GM10248 (cell line): ENCODE data around the gene TRMU.

Experiments used
- CTCF ChIA-PET: fragments of 300-600 bp; sonication (Branson Sonifier 250); formaldehyde crosslinking; extraction: SDS; loops from one replicate; lab custom pipeline; 2021; ENCODE audit warnings: antibody characterized with exemption; lab: Yijun Ruan, JAX
- POLR2A ChIA-PET: fragments of 350-650 bp; sonication (Branson Sonifier 250); formaldehyde crosslinking; extraction: SDS; loops from one replicate; lab custom pipeline; 2020; ENCODE audit warnings: antibody characterized with exemption; lab: Yijun Ruan, JAX
- DNase-seq: peaks from one replicate; pipeline ENCODE4 v3.0.0; 2012; ENCODE audit errors: extremely low spot score
- CTCF ChIP-seq: IDR thresholded peaks from 2 replicates; pipeline ENCODE4 v1.5.1; 2012; ENCODE audit warnings: mild to moderate bottlenecking, low read depth; ENCODE audit errors: extremely low read depth, missing control alignments, control extremely low read depth

Gene TRMU

GRCh38 chr22:46353483-46354105, 18.1 kb downstream of the TRMU start:
- POLR2A ChIA-PET = interaction anchor here (0.6 kb wide), 1 partner anchor 14 kb away, joined by 3 read pairs; no protein-coding TSS in a partner anchor
- no peak for TF ChIP-seq CTCF
- CTCF ChIA-PET = interaction anchor here (0.9 to 1.6 kb wide), 4 partner anchors 14 to 189 kb away, joined by 4 to 8 read pairs (median 5); no protein-coding TSS in a partner anchor
- DNase-seq = no peak

DNA sequence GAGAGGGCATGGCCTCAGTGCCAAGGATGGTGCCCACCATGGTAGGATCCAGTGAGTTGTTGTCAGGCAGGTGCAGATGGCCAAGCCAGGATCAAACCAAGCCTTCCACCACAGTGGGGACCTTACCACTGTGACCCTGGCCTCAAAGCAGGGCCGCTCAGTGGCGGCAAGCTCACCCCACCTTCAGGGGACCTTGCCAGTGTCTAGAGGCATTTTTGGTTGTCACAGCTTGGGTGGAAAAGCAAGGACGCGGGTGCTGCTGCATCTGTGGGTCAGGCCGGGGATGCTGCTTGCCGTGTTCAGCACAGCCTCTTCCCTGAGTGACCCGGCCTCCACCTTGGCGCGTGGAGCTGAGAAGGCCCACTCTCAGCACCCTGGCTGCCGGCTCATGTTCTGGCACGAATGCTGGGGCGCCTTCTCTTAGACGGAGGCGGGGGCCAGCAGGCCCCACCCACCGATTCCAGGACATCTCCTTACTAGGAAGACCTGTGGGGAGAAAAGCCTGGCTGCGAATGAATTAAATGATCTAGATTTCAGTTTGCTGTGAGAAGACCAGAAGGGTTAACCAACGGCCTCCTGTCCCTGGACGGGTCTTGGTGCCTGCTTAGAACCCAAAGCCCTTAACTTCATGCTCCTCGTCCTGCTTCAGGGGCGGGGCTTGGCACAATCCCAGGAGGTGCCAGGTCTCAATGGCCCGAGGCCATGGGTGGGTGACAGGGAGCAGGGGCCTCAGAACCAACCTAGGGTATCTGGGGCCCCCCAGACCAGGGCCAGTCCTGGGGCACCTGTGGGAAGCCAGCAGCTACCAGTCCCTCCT, 18.9 kb downstream of the TRMU start:
- no peak for TF ChIP-seq CTCF
- no peak for DNase-seq
- ChIA-PET CTCF (interaction anchor here (1.1 to 1.6 kb wide), 3 partner anchors 13 to 188 kb away, joined by 5 to 8 read pairs (median 5); no protein-coding TSS in a partner anchor), POLR2A (no interaction called here)

DNA sequence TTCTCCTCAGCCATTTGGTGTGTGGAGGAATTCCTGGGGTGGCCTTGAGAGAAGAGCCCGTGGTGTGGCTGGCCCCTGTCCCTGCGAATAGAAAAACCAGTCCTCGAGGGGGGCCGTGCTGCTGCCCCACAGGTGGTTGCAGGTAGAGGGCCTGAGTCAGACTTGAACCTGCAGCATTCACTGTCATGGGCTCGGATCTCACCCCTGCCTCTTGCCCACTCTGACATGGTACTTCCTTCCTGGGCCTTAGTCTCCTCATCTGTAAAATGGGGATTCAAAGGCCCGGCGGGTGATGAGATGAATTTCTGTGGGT, 19.4 kb downstream of the TRMU start:
- ChIA-PET POLR2A (no interaction called here), CTCF (interaction anchor here (1.0 to 1.9 kb wide), 5 partner anchors 12 to 189 kb away, joined by 3 to 8 read pairs (median 4); no protein-coding TSS in a partner anchor)
- TF ChIP-seq CTCF = no peak
- no peak for DNase-seq

DNA sequence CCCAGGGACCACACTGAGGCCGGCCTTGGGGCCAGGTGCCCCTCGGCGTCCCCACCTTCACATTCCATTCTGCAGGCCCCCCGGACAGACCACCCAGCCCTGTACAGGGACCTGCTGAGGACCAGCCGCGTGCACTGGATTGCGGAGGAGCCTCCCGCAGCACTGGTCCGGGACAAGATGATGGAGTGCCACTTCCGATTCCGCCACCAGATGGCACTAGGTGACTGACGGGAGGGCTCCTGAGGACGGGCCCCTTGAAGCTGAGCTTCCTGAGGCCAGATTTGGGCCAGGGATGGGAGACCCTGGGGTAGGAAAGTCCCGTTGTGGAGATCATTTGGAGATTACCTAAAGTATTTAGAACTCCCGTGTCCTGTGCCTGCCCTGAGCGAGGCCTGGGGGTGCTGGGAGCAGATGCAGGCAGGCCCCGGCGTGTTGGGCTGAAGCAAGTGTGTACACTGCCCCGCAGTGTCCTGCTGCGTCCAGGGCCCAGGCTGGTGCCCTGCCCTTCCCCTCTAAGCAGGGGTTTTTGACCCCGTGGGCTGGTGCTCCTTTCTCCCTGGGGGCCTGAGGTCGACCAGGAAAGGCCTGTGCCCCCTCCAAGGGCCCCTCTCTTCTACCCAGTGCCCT, 20.0 kb downstream of the TRMU start:
- DNase-seq = peak; percentile 80
- ChIA-PET POLR2A (no interaction called here), CTCF (interaction anchor here (1.0 to 3.8 kb wide), 5 partner anchors 12 to 189 kb away, joined by 3 to 27 read pairs (median 4); no protein-coding TSS in a partner anchor)
- peak; percentile 62 for TF ChIP-seq CTCF

DNA sequence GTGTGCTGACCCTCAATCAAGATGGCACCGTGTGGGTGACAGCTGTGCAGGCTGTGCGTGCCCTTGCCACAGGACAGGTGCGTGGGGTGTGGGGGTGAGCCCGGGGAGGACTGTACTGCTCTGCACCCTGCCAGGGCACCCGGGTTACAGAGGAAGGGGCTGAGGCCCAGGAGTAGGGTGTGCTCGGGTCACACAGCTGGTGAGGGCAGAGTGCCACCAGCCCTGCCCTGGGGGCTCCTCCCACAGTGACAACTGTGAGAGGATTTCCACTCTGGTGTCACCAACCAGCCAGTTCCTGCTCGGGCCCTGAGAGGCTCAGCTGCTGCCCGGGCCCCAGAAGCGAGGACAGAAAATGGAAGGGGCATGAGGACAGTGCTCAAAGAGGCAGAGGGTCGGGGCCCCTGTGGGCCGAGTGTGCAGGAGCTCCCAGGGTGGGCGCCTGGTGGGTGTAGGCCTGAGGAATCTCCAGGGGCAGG, 20.5 kb downstream of the TRMU start:
- ChIA-PET POLR2A (no interaction called here), CTCF (interaction anchor here (1.0 to 3.8 kb wide), 5 partner anchors 11 to 188 kb away, joined by 3 to 27 read pairs (median 4); no protein-coding TSS in a partner anchor)
- DNase-seq = no peak
- TF ChIP-seq CTCF = no peak
